PC-3 (cell line): ENCODE results near the gene CDK5R1.

Experiments
- EZH2 ChIP-seq: fragments of 300-600 bp; sonication (generic); IDR thresholded peaks from one replicate; pipeline ENCODE4 v1.6.1; 2017; ENCODE audit warnings: antibody characterized with exemption, mild to moderate bottlenecking, low read length; ENCODE audit not compliant: unreplicated experiment
- TF ChIP-seq, protein P1 (sequence below): fragments of 300-600 bp; sonication (generic); conservative IDR thresholded peaks from 2 replicates; pipeline ENCODE4 v1.5.1; 2017; ENCODE audit warnings: antibody characterized with exemption, low read depth, mild to moderate bottlenecking, low read length

DNA sequence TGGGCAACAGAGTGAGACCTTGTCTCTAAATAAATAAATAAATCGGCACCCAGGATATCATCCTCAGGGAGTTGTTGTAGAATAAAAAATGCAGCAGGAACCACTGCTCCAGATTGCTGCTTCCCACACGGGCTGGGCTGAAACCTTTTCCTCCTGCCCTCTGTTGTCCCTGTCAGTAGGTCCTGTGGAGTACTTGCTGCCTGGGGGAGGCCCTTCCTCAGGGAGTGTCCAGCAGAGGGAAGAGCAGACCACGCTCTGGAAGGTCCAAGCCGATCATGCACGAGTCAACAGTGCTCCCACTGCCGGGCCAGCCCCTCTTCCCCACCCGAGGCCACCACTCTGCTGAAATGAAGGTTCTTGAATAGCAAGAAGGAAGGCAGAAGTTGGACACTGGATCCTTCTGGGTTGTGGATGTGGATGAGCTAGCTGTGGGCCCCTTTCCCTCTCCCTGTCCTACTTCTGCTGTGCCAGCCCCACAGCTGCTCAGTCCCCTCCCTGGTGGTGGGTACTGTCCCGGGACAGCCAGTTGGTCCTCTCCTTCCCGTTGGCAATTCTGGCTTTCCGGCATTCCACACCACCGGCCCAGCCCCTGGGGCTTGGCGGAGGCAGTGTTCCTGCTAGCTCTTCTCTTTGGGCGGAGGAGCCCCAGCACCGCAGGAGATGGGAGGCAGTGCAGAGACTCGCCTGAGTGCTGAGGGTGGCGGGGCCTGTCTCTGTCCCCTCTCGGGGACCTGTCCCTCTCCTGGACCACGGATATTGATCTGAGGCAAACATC lies 10.8 kb downstream of the CDK5R1 start:
- TF ChIP-seq, protein P1, sequence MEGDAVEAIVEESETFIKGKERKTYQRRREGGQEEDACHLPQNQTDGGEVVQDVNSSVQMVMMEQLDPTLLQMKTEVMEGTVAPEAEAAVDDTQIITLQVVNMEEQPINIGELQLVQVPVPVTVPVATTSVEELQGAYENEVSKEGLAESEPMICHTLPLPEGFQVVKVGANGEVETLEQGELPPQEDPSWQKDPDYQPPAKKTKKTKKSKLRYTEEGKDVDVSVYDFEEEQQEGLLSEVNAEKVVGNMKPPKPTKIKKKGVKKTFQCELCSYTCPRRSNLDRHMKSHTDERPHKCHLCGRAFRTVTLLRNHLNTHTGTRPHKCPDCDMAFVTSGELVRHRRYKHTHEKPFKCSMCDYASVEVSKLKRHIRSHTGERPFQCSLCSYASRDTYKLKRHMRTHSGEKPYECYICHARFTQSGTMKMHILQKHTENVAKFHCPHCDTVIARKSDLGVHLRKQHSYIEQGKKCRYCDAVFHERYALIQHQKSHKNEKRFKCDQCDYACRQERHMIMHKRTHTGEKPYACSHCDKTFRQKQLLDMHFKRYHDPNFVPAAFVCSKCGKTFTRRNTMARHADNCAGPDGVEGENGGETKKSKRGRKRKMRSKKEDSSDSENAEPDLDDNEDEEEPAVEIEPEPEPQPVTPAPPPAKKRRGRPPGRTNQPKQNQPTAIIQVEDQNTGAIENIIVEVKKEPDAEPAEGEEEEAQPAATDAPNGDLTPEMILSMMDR: peak; percentile 36; the same call in 1 of the 2 replicates
- TF ChIP-seq EZH2: no peak
